A549 (cell line): Measurements from ENCODE around the gene RPN2. TPM values are rescaled to one million over a fixed set of nuclear protein-coding genes. Genes with fewer than 3 reads are reported as not detected.

Experiments used
- ATAC-seq, 2 experiments: fragments of 200-7000 bp in 1 of 2; fragments of >200 bp in 1 of 2; cut with Nextera tagmentation in 1 of 2; cut with Tn5 transposase in 1 of 2; 3 replicates each; pipeline versions ENCODE4 v1.8.0 to v1.9.1; 2018 to 2020; ENCODE audit warnings: mild to moderate bottlenecking in 1 of 2, moderate library complexity in 1 of 2
- CTCF ChIA-PET: fragments of 300-600 bp; sonication (Branson Sonifier 250); formaldehyde crosslinking; extraction: SDS; loops from one replicate; lab custom pipeline; 2021; ENCODE audit warnings: antibody characterized with exemption, inconsistent platforms; lab: Yijun Ruan, JAX
- POLR2A ChIA-PET: fragments of 350-600 bp; formaldehyde crosslinking; extraction: SDS; loops from one replicate; lab custom pipeline; 2021; ENCODE audit warnings: antibody characterized with exemption, inconsistent platforms; lab: Yijun Ruan, JAX
- DNase-seq, 2 experiments: peaks; one replicate each; pipeline versions ENCODE4 v3.0.0 to v3.0.0-alpha.2; 2011 to 2016; ENCODE audit warnings: low read depth in 1 of 2, low spot score in 1 of 2
- FAIRE-seq: peaks from 2 replicates; lab custom pipeline; 2011; peaks lifted over from hg19 to GRCh38; lab: Jason Lieb, UNC
- H3K27ac ChIP-seq, 2 experiments: fragments of >200 bp; sonication (Bioruptor Twin); formaldehyde crosslinking; 3 replicates each; pipeline ENCODE4 v1.5.1; 2016 to 2017
- H3K4me1 ChIP-seq: fragments of >200 bp; sonication (Bioruptor Twin); formaldehyde crosslinking; 3 replicates; pipeline ENCODE4 v1.6.1; 2016
- H3K4me2 ChIP-seq: fragments of >200 bp; sonication (Bioruptor Twin); formaldehyde crosslinking; 3 replicates; pipeline ENCODE4 v1.6.1; 2016
- H3K4me3 ChIP-seq: fragments of >200 bp; sonication (Bioruptor Twin); formaldehyde crosslinking; 3 replicates; pipeline ENCODE4 v1.5.1; 2016
- H3K9me3 ChIP-seq: fragments of >200 bp; sonication (Bioruptor Twin); formaldehyde crosslinking; 3 replicates; pipeline ENCODE4 v1.6.1; 2016
- ATOH8 ChIP-seq: fragments of 250-450 bp; sonication (Bioruptor Pico); IDR thresholded peaks from 2 replicates; pipeline ENCODE4 v1.5.0; 2020; ENCODE audit warnings: low read depth, mild to moderate bottlenecking, moderate library complexity
- BCL3 ChIP-seq: fragments of >200 bp; sonication (Bioruptor Twin); formaldehyde crosslinking; IDR thresholded peaks from 3 replicates; pipeline ENCODE4 v1.6.1; 2016
- CBX8 ChIP-seq: fragments of 200-600 bp; sonication (generic); IDR thresholded peaks from 2 replicates; pipeline ENCODE4 v1.6.1; 2016
- EHMT2 ChIP-seq: fragments of 200-600 bp; sonication (generic); IDR thresholded peaks from 2 replicates; pipeline ENCODE4 v1.6.1; 2016; ENCODE audit warnings: antibody characterized with exemption, low read depth, mild to moderate bottlenecking, moderate library complexity
- ELK1 ChIP-seq: fragments of 150-350 bp; IDR thresholded peaks from 2 replicates; pipeline ENCODE4 v1.6.1; 2014; ENCODE audit warnings: low read depth, mild to moderate bottlenecking, low read length
- ESRRA ChIP-seq: fragments of 150-350 bp; IDR thresholded peaks from 2 replicates; pipeline ENCODE4 v1.6.1; 2014; ENCODE audit warnings: mild to moderate bottlenecking, low read length, borderline replicate concordance
- FOSB ChIP-seq: fragments of 250-450 bp; sonication (Bioruptor Pico); IDR thresholded peaks from 2 replicates; pipeline ENCODE4 v1.5.0; 2020; ENCODE audit warnings: mild to moderate bottlenecking, moderate library complexity
- HDAC2 ChIP-seq: fragments of 200-600 bp; sonication (generic); IDR thresholded peaks from 2 replicates; pipeline ENCODE4 v1.6.1; 2016
- HEYL ChIP-seq: fragments of 250-450 bp; sonication (Bioruptor Pico); IDR thresholded peaks from 2 replicates; pipeline ENCODE4 v1.8.0; 2021; ENCODE audit warnings: mild to moderate bottlenecking, moderate library complexity
- HOXA7 ChIP-seq: fragments of 250-450 bp; sonication (Bioruptor Pico); IDR thresholded peaks from 2 replicates; pipeline ENCODE4 v1.5.0; 2020; ENCODE audit warnings: mild to moderate bottlenecking, moderate library complexity
- HOXB5 ChIP-seq: fragments of 250-450 bp; sonication (Bioruptor Pico); IDR thresholded peaks from 2 replicates; pipeline ENCODE4 v1.5.0; 2020; ENCODE audit warnings: mild to moderate bottlenecking, moderate library complexity
- JUN ChIP-seq, 2 experiments: fragments of >200 bp; sonication (Bioruptor Twin); formaldehyde crosslinking; IDR thresholded peaks; 2 replicates in 1 of 2; 3 replicates in 1 of 2; pipeline ENCODE4 v1.6.1; 2016 to 2017
- JUNB ChIP-seq: fragments of >200 bp; sonication (Bioruptor Twin); formaldehyde crosslinking; IDR thresholded peaks from 2 replicates; pipeline ENCODE4 v1.6.1; 2016
- KDM1A ChIP-seq: fragments of 200-600 bp; sonication (generic); IDR thresholded peaks from 2 replicates; pipeline ENCODE4 v1.6.1; 2016; ENCODE audit warnings: low read depth, mild to moderate bottlenecking
- ZC3H11A ChIP-seq: fragments of 450-650 bp; IDR thresholded peaks from 2 replicates; pipeline ENCODE4 v1.6.1; 2014; ENCODE audit warnings: antibody characterized with exemption, mild to moderate bottlenecking
- WGBS: methylation state at CpG from one replicate; pipeline ENCODE4 v1.1.6; 2017; ENCODE audit errors: missing lambda C conversion rate; 5-methylcytosine and 5-hydroxymethylcytosine counted together
- polyA plus RNA-seq, 4 experiments: library from polyadenylated mRNA; depleted of rRNA in 3 of 4; stranded (reverse); fragments of >200 nt; fragmentation: RNase III in 1 of 4; extraction: RNeasy Plus Mini Kit Qiagen cat#74134 plus additional on column Dnase treatment in 1 of 4; gene quantifications; 2 replicates in 3 of 4; 3 replicates in 1 of 4; pipeline ENCODE4 v1.2.3, GENCODE V29; 2011 to 2017
- TF ChIP-seq, protein P1 (sequence below): fragments of >200 bp; sonication (Bioruptor Twin); formaldehyde crosslinking; IDR thresholded peaks from 3 replicates; pipeline ENCODE4 v1.5.1; 2016
- TF ChIP-seq, protein P2 (sequence below): fragments of >200 bp; sonication (Bioruptor Twin); formaldehyde crosslinking; IDR thresholded peaks from 2 replicates; pipeline ENCODE4 v1.6.1; 2016

Gene RPN2
- polyA plus RNA-seq, 2 of the 4 experiments (the other 2 are of a cell fraction) = 282 to 391 TPM

DNA sequence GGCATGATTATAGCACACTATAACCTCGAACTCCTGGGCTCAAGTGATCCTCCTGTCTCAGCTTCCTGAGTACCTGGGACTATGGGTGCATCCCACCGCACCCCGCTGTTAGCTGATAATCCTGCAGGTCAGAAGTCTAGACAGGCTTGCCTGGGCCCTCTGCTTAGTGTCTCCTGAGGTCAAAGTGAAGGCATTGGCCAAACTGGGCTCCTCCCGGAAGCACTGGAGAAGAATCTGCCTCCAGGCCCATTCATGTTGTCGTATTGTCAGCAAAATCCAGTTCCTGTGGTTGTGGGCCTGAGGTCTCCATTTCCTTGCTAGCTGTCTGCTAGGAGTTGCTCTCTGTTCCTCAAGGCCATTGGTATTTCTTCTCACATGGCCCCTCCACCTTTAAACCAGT lies 6.6 kb downstream of the RPN2 start:
- Histone ChIP-seq H3K4me3 (no peak overlapping the region), H3K27ac (no peak overlapping the region), H3K9me3 (no peaks in the 10 kb centered on the region), H3K4me1 (peaks cover 4% of the 10 kb centered on the region; the same call in 2 of the 3 replicates), H3K4me2 (no peak overlapping the region)
- TF ChIP-seq ZC3H11A = no peak
- no peak for TF ChIP-seq HOXB5 (CRISPR knock-in tag)
- TF ChIP-seq BCL3 = no peak
- TF ChIP-seq, protein P1, sequence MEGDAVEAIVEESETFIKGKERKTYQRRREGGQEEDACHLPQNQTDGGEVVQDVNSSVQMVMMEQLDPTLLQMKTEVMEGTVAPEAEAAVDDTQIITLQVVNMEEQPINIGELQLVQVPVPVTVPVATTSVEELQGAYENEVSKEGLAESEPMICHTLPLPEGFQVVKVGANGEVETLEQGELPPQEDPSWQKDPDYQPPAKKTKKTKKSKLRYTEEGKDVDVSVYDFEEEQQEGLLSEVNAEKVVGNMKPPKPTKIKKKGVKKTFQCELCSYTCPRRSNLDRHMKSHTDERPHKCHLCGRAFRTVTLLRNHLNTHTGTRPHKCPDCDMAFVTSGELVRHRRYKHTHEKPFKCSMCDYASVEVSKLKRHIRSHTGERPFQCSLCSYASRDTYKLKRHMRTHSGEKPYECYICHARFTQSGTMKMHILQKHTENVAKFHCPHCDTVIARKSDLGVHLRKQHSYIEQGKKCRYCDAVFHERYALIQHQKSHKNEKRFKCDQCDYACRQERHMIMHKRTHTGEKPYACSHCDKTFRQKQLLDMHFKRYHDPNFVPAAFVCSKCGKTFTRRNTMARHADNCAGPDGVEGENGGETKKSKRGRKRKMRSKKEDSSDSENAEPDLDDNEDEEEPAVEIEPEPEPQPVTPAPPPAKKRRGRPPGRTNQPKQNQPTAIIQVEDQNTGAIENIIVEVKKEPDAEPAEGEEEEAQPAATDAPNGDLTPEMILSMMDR = no peak
- ATAC-seq (no peak), FAIRE-seq (no peak), DNase-seq (no peak)
- POLR2A ChIA-PET = no interaction called here
- WGBS = 91% methylated on average over 5 of the region's 5 CpGs
- CTCF ChIA-PET = interaction anchor here (0.6 to 1.6 kb wide), 2 partner anchors 10 to 348 kb away, joined by 3 to 8 read pairs; no protein-coding TSS in a partner anchor

- no peak for FAIRE-seq
- Histone ChIP-seq H3K9me3 (no peaks in the 10 kb centered on the region), H3K4me3 (no peak overlapping the region), H3K4me2 (no peak overlapping the region), H3K4me1 (peaks cover 3% of the 10 kb centered on the region; the same call in 1 of the 3 replicates), H3K27ac (no peak overlapping the region)
- DNase-seq = no peak
- WGBS = 92% methylated on average over 7 of the region's 7 CpGs
- CTCF ChIA-PET = interaction anchor here (5.0 to 10.1 kb wide), 4 partner anchors 11 to 343 kb away, joined by 24 to 120 read pairs (median 68); partner anchors contain the start of genes BLCAP, MROH8 and RPN2
- POLR2A ChIA-PET = no interaction called here
- no peak for ATAC-seq
- TF ChIP-seq ATOH8 (CRISPR knock-in tag) = no peak
- TF ChIP-seq CBX8 = no peak
- TF ChIP-seq JUN (IDR thresholded peaks at IDR 0.05) = no peak
- TF ChIP-seq ELK1 = no peak
- no peak for TF ChIP-seq FOSB (CRISPR knock-in tag)
- no peak for TF ChIP-seq HDAC2
- TF ChIP-seq HOXA7 (CRISPR knock-in tag) = no peak
- TF ChIP-seq, protein P2, sequence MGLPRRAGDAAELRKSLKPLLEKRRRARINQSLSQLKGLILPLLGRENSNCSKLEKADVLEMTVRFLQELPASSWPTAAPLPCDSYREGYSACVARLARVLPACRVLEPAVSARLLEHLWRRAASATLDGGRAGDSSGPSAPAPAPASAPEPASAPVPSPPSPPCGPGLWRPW = no peak
- no peak for TF ChIP-seq HEYL (CRISPR knock-in tag)
- TF ChIP-seq EHMT2 = no peak
- TF ChIP-seq ZC3H11A = no peak
- no peak for TF ChIP-seq KDM1A
- TF ChIP-seq JUNB = no peak
- TF ChIP-seq, protein P1 = no peak
- no peak for TF ChIP-seq ESRRA
These were observed 9.7 kb downstream of the RPN2 start for GRCh38 chr20:37188787-37189186.
